GM19043 (cell line): ENCODE results near the gene NXPE3.

Experiments
- ATAC-seq: cut with Tn5 transposase; IDR thresholded peaks from one replicate; pipeline ENCODE4 v1.9.1; 2021; ENCODE audit warnings: low read depth; ENCODE audit not compliant: unreplicated experiment

NXPE3 gene

DNA sequence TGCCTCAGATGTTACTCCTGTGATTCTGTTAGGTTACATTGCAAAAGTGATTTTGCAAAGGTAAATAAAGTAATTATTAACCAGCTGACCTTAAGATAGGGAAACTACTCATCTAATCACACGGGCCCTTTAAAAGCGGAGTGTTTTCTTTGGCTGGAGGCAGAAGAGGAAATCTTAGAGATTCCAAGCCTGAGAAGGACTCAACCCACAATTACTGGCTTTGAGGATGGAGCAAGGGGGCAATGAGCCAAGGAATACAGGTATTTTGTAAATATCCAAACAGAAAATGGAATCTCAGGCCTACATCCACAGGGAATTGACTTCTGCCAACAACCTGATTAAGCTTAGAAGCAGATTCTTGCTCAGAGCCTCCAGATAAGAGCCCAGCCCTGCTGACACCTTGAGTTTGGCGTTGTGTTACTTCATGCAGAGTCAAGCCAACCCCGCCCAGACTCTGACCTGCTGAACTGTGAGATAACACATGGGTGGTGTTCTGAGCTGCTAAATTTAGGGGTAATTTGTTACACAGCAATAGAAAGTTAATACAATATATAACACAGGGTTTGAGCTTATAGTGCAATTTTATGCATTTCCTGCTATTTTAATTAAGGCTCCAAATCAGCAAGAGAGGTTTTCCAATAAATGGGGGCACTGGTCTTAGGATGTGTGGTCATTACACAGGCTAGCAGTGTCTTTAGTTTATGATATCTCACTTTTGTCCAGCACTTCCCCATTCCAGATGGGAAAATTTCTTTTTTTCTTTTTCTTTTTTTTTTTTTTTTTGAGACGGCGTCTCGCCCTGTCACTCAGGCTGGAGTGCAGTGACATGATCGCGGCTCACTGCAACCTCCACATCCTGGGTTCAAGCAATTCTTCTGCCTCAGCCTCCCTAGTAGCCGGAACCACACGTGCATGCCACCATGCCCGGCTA, 89.8 kb downstream of the NXPE3 start:
- ATAC-seq, result no peak

GRCh38 chr3:101870138-101870537, 91.1 kb downstream of the NXPE3 start:
- ATAC-seq, result no peak

- no peak for ATAC-seq
These were observed 94.6 kb downstream of the NXPE3 start for GRCh38 chr3:101873619-101874018.

DNA sequence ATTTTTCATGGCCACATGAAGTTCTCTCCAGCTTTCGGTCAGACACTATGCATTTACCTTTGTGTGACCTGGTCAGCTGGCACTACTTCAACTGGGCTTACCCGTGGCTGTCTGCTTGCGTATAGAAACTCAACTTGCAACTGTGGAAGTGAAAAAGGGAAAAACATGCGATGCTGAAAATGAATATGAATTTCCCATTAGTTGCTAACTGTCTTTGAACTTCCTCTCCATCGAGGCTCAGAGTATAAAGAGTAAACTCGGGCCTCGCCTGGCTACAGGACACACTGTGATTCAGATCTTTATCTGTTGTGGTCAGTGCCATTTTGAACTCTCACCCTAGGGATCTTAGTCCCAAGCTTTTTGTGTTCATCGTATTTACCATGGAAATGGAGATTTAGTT, 97.1 kb downstream of the NXPE3 start:
- ATAC-seq, result no peak
